ENCODE data around the gene UGT1A1.
"Not testable (repeated sequence)": the region's sequence is repeated elsewhere in the genome, so short reads cannot be mapped to it uniquely, and the experiment has no call there.

The UGT1A1 gene

DNA sequence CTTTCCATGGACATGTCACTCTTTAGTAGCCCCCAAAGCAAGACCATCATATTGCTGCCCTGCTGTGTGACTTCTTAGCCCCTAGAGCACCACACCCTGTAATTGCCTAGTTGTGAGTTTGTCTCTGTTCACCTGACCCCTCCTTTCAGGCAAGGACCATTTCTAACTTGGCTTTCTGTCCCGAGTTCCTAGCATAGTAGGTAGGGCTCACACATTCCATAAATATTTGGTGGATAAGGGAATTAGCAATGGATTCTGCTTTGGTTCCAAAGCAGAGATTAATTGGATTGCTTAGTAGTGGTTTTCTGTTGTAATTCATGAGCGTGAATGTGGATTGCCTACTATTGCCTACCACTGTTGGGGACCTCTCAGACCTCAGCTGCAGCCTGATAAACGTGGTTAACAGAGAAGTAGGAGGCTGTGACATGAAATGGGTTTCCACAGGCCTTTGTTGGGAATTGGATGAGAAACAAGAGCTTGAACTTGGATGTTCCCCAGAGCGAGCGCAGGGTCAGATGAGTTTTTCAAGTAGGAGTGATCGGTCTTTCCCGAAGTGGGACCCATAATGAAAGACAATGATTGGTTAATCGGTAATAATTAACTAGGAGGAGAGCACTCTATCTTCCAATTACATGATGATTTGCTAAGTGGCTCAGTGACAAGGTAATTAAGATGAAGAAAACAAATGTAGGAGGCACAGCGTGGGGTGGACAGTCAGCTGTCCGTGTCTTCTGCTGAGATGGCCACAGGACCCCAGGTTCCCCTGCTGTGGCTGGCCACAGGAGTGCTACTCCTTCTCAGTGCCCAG, 13.4 kb upstream of the UGT1A1 start:
- TF ChIP-seq, protein P1, sequence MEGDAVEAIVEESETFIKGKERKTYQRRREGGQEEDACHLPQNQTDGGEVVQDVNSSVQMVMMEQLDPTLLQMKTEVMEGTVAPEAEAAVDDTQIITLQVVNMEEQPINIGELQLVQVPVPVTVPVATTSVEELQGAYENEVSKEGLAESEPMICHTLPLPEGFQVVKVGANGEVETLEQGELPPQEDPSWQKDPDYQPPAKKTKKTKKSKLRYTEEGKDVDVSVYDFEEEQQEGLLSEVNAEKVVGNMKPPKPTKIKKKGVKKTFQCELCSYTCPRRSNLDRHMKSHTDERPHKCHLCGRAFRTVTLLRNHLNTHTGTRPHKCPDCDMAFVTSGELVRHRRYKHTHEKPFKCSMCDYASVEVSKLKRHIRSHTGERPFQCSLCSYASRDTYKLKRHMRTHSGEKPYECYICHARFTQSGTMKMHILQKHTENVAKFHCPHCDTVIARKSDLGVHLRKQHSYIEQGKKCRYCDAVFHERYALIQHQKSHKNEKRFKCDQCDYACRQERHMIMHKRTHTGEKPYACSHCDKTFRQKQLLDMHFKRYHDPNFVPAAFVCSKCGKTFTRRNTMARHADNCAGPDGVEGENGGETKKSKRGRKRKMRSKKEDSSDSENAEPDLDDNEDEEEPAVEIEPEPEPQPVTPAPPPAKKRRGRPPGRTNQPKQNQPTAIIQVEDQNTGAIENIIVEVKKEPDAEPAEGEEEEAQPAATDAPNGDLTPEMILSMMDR (IDR thresholded peaks at IDR 0.05; ENCODE audit: insufficient read depth, low read length, missing control alignments) = no peak
- no peak for DNase-seq (ENCODE audit: low read depth, low spot score)
- no peak overlapping the region for H3K4me3 ChIP-seq (ENCODE audit: low read depth, low read length)
- CTCF ChIA-PET = no interaction called here
- POLR2A ChIA-PET = no interaction called here

DNA sequence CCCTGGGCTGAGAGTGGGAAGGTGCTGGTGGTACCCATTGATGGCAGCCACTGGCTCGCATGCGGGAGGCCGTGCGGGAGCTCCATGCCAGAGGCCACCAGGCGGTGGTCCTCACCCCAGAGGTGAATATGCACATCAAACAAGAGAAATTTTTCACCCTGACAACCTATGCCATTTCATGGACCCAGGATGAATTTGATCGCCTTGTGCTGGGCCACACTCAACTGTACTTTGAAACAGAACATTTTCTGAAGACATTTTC, 12.9 kb upstream of the UGT1A1 start:
- ChIA-PET CTCF (no interaction called here), POLR2A (no interaction called here)
- no peak for DNase-seq (ENCODE audit: low read depth, low spot score)
- TF ChIP-seq, protein P1 (IDR thresholded peaks at IDR 0.05; ENCODE audit: insufficient read depth, low read length, missing control alignments) = no peak
- H3K4me3 ChIP-seq (ENCODE audit: low read depth, low read length) = no peak overlapping the region

DNA sequence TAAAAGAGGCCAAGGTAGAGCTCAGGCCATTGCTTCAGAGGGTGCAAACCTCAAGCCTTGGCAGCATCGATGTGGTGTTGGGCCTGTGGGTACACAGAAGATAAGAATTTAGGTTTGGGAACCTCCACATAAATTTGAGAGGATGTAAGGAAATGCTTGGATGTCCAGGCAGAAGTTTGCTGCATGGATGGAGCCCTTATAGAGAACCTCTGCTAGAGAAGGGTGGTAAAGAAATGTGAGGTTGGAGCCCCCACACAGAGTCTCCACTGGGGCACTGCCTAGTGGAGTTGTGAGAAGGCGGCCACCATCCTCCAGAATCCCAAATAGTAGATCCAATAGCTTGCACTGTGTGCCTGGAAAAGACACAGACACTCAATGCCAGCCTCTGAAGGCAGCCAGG, 9.4 kb upstream of the UGT1A1 start:
- H3K4me3 ChIP-seq (ENCODE audit: low read depth, low read length); DNase-seq (ENCODE audit: low read depth, low spot score); POLR2A ChIA-PET; CTCF ChIA-PET: not testable (repeated sequence)

DNA sequence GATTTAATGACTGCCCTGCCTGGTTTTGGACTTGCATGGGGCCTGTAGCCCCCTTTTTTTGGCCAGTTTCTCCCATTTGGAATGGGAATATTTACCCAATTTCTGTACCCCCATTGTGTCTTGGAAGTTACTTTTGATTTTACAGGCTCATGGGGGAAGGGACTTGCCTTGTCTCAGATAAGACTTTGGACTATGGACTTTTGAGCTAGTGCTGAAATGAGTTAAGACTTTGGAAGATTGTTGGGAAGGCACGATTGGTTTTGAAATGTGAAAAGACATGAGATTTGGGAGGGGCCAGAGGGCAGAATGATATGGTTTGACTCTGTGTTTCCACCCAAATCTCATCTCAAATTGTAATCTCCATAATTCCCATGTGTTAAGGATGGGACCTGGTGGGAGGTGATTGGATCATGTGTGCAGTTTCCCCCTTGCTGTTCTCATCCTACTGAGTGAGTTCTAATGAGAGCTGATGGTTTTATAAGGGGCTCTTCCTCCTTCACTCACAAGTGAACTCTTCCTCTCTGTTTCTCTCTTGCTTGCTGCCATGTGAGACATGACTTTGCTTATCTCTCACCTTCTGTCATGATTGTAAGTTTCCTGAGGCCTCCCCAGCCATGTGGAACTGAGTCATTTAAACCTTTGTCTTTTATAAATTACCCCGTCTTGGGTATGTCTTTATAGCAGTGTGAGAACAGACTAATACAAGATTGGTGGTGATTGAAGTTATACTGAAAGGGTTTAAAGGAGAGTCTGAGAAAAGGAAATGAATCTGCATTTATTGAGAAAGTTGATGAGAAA, 8.7 kb upstream of the UGT1A1 start:
- DNase-seq (ENCODE audit: low read depth, low spot score); POLR2A ChIA-PET; H3K4me3 ChIP-seq (ENCODE audit: low read depth, low read length); CTCF ChIA-PET: not testable (repeated sequence)

DNA sequence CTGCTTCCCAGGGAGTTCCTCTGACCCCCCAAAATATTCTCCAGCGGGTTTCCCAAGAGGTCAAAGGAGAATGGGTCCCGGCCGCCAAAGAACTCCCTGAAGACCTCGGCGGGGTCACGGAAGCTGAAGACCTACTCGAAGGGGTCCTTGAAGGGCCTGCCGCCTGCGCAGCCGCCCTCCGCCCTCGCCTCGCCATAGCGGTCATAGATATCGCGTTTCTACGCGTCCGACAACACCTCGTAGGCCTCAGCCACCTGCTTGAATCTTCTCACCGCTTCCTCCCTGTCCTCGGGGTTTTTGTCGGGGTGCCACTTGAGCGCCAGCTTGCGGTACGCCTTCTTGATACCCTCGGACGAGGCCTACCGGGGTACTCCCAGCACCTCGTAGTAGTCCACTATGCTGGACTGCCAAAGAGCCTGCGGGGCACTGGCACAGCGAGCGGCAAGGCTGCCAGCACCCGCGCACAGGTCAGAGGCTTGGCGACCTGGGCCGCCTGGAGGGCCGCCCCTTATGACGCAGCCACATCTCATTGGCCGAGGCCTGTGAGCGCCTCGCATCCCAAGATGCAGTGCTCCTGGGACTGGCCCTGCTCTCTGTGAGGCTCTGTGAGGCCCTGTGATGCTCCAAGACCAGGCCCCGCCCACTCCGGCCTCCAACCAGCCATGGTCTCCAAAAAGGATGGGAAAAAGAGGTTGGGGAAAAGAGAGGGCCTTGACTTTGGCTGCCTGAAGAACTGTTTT, 5.0 kb upstream of the UGT1A1 start:
- no peak for DNase-seq (ENCODE audit: low read depth, low spot score)
- POLR2A ChIA-PET = no interaction called here
- CTCF ChIA-PET = no interaction called here
- H3K4me3 ChIP-seq (ENCODE audit: low read depth, low read length) = no peak overlapping the region
- TF ChIP-seq, protein P1 (IDR thresholded peaks at IDR 0.05; ENCODE audit: insufficient read depth, low read length, missing control alignments) = no peak

DNA sequence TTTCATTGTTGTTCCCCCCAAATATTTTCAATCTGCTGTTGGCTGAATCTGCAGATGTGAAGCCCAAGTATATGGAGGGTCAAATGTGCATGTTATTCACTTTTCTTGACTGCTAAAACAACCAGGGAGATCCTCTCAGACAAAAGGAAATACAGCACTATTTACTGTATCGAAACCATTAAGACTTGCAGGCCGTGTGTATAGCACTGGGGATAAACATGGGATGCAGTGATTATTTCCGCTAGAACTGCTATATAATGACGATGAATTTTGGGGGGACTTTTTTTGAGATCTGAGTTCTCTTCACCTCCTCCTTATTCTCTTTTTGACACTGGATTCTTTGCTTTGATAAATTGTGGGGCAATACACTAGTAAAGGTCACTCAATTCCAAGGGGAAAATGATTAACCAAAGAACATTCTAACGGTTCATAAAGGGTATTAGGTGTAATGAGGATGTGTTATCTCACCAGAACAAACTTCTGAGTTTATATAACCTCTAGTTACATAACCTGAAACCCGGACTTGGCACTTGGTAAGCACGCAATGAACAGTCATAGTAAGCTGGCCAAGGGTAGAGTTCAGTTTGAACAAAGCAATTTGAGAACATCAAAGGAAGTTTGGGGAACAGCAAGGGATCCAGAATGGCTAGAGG, 3.5 kb upstream of the UGT1A1 start:
- TF ChIP-seq, protein P1 (IDR thresholded peaks at IDR 0.05; ENCODE audit: insufficient read depth, low read length, missing control alignments) = no peak
- DNase-seq (ENCODE audit: low read depth, low spot score) = no peak
- CTCF ChIA-PET = no interaction called here
- no peak overlapping the region for H3K4me3 ChIP-seq (ENCODE audit: low read depth, low read length)
- POLR2A ChIA-PET = no interaction called here

DNA sequence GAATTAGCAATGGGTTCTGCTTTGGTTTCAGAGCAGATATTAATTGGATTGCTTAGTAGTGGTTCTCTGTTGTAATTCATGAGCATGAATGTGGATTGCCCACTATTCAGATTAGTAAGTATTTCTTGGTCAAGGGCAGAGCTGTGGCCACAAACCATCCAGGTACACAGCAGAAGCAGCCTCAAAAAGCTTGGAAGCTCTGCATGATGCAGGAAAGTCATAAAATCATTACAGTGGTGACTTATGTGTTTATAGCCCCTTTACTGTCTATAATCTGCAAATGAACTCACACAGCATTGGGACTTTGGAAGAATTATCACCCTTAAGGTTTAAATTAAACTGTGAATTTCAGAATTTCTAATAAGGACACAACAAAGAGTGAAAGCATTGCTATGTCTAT, 1.9 kb upstream of the UGT1A1 start:
- TF ChIP-seq, protein P1 (IDR thresholded peaks at IDR 0.05; ENCODE audit: insufficient read depth, low read length, missing control alignments) = no peak
- ChIA-PET POLR2A (no interaction called here), CTCF (no interaction called here)
- no peak overlapping the region for H3K4me3 ChIP-seq (ENCODE audit: low read depth, low read length)
- DNase-seq (ENCODE audit: low read depth, low spot score) = no peak
